Osteocyte (in vitro differentiated cells): ENCODE measurements around the gene DRD4. TPM values are rescaled to one million over a fixed set of nuclear protein-coding genes. Genes with fewer than 3 reads are reported as not detected.

Experiments used
- DNase-seq: peaks from one replicate; pipeline ENCODE4 v3.0.0; 2021; ENCODE audit warnings: mixed read lengths; ENCODE audit not compliant: unreplicated experiment; ENCODE audit errors: extremely low spot score
- H3K27ac Mint-ChIP-seq: one replicate; pipeline ENCODE4 v1.8.0; 2021; ENCODE audit warnings: mild to moderate bottlenecking, mixed read lengths; ENCODE audit not compliant: unreplicated experiment
- H3K27me3 Mint-ChIP-seq: one replicate; pipeline ENCODE4 v1.8.0; 2021; ENCODE audit warnings: mixed read lengths; ENCODE audit not compliant: unreplicated experiment
- H3K36me3 Mint-ChIP-seq: one replicate; pipeline ENCODE4 v1.8.0; 2021; ENCODE audit warnings: mixed read lengths; ENCODE audit not compliant: unreplicated experiment
- H3K4me1 Mint-ChIP-seq: one replicate; pipeline ENCODE4 v1.8.0; 2021; ENCODE audit warnings: mixed read lengths; ENCODE audit not compliant: unreplicated experiment
- H3K4me3 Mint-ChIP-seq: one replicate; pipeline ENCODE4 v1.8.0; 2021; ENCODE audit warnings: mild to moderate bottlenecking, moderate library complexity, mixed read lengths; ENCODE audit not compliant: unreplicated experiment
- H3K9me3 Mint-ChIP-seq: one replicate; pipeline ENCODE4 v1.8.0; 2021; ENCODE audit warnings: mixed read lengths; ENCODE audit not compliant: unreplicated experiment
- total RNA-seq: library from RNA; stranded (reverse); gene quantifications from 2 replicates; pipeline ENCODE4 v1.2.1, GENCODE V29; 2021
- TF ChIP-seq, protein P1 (sequence below): fragments of 200-600 bp; sonication (generic); IDR thresholded peaks from 2 replicates; pipeline ENCODE4 v1.5.0; 2021; ENCODE audit warnings: antibody characterized with exemption, mild to moderate bottlenecking, moderate library complexity

DRD4 gene
- total RNA-seq, 1 donor from 2014 or later, result 1.7 TPM

DNA sequence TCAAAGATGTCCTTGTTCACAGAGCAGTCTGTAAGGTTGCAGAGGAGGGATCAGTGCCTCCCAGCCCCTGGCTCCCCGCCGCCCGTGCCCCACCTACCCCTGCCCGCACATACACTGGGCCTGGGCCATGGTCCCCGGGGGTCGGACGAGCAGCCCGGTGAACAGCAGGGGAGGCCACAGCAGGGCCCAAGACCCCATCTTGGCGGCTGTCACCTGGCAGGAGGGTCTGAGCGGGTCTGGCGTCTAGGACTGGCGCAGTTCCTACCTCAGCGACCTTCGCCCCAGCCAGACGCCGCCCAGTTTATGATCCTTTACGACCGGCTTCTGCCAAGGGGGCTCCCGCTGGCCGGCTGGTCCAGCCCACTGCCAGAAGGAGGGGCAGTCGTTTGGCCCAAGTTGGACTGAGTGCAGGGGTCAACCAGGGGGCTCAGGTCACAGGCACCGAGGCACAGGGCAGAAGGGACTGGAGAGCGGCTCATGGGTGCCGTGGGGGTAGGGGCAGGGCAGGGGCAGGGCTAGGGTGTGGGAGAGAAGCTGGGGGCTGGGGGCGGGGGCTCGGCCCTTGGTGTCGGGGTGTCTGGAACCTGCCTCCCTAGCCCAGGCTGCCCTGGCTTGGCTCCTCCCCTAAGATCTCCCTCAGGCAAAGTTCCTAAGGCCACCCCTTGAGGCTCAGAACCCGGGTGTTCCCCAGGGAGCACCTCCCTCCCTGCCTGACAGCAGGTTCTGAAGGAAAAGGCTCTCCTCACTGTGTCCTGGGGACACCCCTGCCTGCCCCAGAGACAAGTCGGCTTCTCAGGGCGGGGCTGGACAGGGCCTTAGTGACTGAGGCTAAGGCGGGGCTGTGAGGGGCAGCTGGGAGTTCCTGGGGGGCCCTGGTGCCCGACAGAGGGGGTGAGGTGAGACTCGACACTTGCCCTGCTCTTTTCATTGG lies 12.1 kb upstream of the DRD4 start, which contains the start of gene CDHR5:
TSS of gene CDHR5 (minus strand) at position 251 of the 931 bp plus-strand sequence. CDS start at position 198, 53 bp downstream.
- no peak for DNase-seq
- H3K27me3 Mint-ChIP-seq, result no peaks in the 10 kb centered on the region
- H3K4me1 Mint-ChIP-seq, result peaks cover 20% of the 10 kb centered on the region
- no peaks in the 10 kb centered on the region for H3K36me3 Mint-ChIP-seq
- no peak within 1 kb of the TSS for H3K27ac Mint-ChIP-seq
- H3K4me3 Mint-ChIP-seq, result no peak within 1 kb of the TSS
- no peaks in the 10 kb centered on the region for H3K9me3 Mint-ChIP-seq
- TF ChIP-seq, protein P1, sequence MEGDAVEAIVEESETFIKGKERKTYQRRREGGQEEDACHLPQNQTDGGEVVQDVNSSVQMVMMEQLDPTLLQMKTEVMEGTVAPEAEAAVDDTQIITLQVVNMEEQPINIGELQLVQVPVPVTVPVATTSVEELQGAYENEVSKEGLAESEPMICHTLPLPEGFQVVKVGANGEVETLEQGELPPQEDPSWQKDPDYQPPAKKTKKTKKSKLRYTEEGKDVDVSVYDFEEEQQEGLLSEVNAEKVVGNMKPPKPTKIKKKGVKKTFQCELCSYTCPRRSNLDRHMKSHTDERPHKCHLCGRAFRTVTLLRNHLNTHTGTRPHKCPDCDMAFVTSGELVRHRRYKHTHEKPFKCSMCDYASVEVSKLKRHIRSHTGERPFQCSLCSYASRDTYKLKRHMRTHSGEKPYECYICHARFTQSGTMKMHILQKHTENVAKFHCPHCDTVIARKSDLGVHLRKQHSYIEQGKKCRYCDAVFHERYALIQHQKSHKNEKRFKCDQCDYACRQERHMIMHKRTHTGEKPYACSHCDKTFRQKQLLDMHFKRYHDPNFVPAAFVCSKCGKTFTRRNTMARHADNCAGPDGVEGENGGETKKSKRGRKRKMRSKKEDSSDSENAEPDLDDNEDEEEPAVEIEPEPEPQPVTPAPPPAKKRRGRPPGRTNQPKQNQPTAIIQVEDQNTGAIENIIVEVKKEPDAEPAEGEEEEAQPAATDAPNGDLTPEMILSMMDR, result no peak

DNA sequence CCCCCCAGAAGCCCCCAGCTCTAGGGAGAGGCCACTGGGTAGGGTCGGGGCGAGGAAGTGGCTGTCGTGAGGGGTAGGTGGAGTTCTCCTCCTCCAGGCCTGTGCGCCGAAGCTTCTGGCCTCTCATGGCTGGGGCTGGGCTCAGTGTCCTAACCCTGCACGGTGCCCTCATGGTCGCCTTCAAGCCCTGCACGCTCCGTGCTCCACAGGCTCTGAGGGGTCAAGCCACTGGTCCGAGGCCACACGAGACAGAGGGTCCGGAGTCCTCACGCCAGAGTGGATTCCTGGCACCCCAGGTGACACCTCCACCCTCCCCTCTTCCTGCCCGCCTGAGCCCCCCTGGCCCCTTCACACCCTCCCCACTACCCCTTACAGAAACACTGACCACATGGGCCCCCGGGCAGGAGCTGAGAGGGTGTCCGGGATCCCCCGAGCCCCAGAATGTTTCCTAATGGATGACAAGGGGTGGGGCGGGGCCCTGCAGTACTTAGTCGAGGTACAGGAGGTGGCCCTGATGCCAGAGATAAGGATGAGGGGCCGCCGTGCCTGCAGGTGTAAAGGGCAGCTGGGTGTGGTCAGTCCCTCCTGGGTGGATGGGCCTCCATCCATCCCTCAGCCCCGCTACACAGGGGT lies 11.3 kb upstream of the DRD4 start:
- Mint-ChIP-seq H3K27ac (no peak overlapping the region), H3K4me1 (peaks cover 20% of the 10 kb centered on the region), H3K9me3 (no peaks in the 10 kb centered on the region), H3K36me3 (no peaks in the 10 kb centered on the region), H3K27me3 (no peaks in the 10 kb centered on the region), H3K4me3 (no peak overlapping the region)
- no peak for DNase-seq
- TF ChIP-seq, protein P1, result no peak

DNA sequence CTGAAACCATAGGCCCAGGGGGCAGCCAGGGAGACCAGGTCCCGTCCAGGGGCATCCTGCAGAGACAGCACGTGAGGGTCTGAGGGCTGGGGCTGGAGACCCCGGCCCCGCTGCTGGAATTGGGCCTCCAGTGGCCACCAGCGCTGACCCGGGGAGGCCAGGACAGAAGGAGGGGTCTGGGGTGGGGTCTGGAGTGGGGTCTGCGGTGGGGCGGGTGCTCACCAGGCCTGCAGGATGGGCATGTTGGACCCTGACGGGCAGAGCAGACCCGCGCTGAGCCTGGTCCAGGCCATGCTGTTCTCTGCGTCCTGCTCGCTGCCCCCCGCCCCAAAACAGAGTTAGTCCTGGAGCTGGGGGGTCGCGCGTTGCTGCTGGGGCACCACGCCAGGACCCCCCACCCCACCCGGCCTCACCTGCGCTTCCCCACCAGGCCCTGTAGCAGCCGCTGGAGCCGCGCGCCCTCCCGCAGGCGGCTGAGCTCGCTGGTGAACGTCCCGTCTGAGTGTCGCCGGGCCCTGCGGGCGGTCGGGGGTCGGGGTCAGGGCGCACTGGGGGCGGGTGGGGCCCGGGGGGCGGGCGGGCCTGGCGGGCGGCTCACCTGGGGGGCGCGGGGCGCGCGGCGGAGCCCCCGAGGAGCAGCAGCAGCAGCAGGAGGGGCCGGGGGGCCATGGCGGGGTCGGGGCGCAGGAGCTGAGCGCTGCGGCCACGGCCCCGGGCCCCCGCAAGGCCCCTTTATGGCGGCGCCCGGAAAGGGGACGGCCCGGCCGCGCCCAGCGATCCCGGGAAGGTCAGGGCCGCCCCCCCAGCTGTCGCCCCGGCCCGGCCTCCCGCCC lies 10.4 kb upstream of the DRD4 start, which contains the start of gene SCT:
TSS of gene SCT (minus strand) at position 707 of the 833 bp plus-strand sequence. CDS start at position 669, 38 bp downstream.
- Mint-ChIP-seq H3K4me3 (no peak within 1 kb of the TSS), H3K9me3 (no peaks in the 10 kb centered on the region), H3K27me3 (no peaks in the 10 kb centered on the region), H3K27ac (no peak within 1 kb of the TSS), H3K36me3 (no peaks in the 10 kb centered on the region), H3K4me1 (peaks cover 20% of the 10 kb centered on the region)
- no peak for DNase-seq
- TF ChIP-seq, protein P1, result no peak

DNA sequence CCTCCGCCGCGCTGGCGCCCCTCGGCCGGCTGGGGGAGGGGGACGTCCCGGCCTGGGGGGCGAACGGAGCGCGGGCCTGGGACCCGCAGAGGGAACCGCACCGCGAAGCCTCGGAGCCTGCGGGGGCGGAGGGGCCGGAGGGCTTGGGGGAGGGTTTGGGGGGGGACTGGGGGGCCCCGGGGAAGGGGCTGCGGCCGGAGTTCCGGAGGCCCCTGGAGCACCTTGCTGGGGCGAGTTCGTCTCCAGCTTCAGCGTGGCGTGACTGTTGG lies 9.8 kb upstream of the DRD4 start:
- Mint-ChIP-seq H3K4me1 (peaks cover 20% of the 10 kb centered on the region), H3K27me3 (no peaks in the 10 kb centered on the region), H3K9me3 (no peaks in the 10 kb centered on the region), H3K36me3 (no peaks in the 10 kb centered on the region), H3K27ac (no peak overlapping the region), H3K4me3 (no peak overlapping the region)
- no peak for DNase-seq
- TF ChIP-seq, protein P1, result no peak
